Measurements from ENCODE around the gene TNFRSF25. TPM values are rescaled to one million over a fixed set of nuclear protein-coding genes. Genes with fewer than 3 reads are reported as not detected.
A peak's percentile ranks its signal among the peaks of the same experiment; 100 is the strongest.

Gene TNFRSF25
- total and polyA plus RNA-seq, 8 donors, result 0.98 to 26.7 (median 2.6) TPM

GRCh38 chr1:6511561-6512244, 45.7 kb upstream of the TNFRSF25 start:
- WGBS, 2 donors, result 81 to 82% methylated on average over 16 of the region's 16 CpGs

GRCh38 chr1:6511056-6511455, 45.1 kb upstream of the TNFRSF25 start:
- WGBS, 2 donors, result 62% methylated on average over 6 of the region's 6 CpGs
- H3K4me3 ChIP-seq, result no peak overlapping the region
- DNase-seq (no peak), ATAC-seq (no peak), FAIRE-seq (no peak)
- H3K27me3 ChIP-seq, result no peaks in the 10 kb centered on the region
- intact Hi-C loops (cut with DNase I), result no loop called here
- H3K4me1 ChIP-seq, result no peaks in the 10 kb centered on the region
- no peaks in the 10 kb centered on the region for H3K9me3 ChIP-seq
- H3K27ac ChIP-seq, result no peak overlapping the region
- no peaks in the 10 kb centered on the region for H3K36me3 ChIP-seq
- TF ChIP-seq, protein P1, sequence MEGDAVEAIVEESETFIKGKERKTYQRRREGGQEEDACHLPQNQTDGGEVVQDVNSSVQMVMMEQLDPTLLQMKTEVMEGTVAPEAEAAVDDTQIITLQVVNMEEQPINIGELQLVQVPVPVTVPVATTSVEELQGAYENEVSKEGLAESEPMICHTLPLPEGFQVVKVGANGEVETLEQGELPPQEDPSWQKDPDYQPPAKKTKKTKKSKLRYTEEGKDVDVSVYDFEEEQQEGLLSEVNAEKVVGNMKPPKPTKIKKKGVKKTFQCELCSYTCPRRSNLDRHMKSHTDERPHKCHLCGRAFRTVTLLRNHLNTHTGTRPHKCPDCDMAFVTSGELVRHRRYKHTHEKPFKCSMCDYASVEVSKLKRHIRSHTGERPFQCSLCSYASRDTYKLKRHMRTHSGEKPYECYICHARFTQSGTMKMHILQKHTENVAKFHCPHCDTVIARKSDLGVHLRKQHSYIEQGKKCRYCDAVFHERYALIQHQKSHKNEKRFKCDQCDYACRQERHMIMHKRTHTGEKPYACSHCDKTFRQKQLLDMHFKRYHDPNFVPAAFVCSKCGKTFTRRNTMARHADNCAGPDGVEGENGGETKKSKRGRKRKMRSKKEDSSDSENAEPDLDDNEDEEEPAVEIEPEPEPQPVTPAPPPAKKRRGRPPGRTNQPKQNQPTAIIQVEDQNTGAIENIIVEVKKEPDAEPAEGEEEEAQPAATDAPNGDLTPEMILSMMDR (IDR thresholded peaks at IDR 0.05), result no peak

More at GRCh38 chr1:6511561-6512244, 45.7 kb upstream of the TNFRSF25 start:
- no peaks in the 10 kb centered on the region for H3K4me1 ChIP-seq
- H3K27me3 ChIP-seq, result no peaks in the 10 kb centered on the region
- TF ChIP-seq, protein P1 (IDR thresholded peaks at IDR 0.05), result no peak
- peak in 1 of 6 donors; percentile 55 for DNase-seq
- no peak for FAIRE-seq
- intact Hi-C loops (cut with DNase I), result no loop called here
- no peak for ATAC-seq
- no peak overlapping the region for H3K4me3 ChIP-seq
- H3K9me3 ChIP-seq, result no peaks in the 10 kb centered on the region
- no peak overlapping the region for H3K27ac ChIP-seq
- H3K36me3 ChIP-seq, result no peaks in the 10 kb centered on the region

- no peaks in the 10 kb centered on the region for H3K36me3 ChIP-seq
- H3K27me3 ChIP-seq, result no peaks in the 10 kb centered on the region
- H3K27ac ChIP-seq, result no peak overlapping the region
- no peak overlapping the region for H3K4me3 ChIP-seq
- WGBS, 2 donors, result 76 to 87% methylated on average over 6 of the region's 6 CpGs
- FAIRE-seq, result no peak
- TF ChIP-seq, protein P1 (IDR thresholded peaks at IDR 0.05), result no peak
- no peak for DNase-seq
- intact Hi-C loops (cut with DNase I), result no loop called here
- H3K4me1 ChIP-seq, result no peaks in the 10 kb centered on the region
- no peaks in the 10 kb centered on the region for H3K9me3 ChIP-seq
- no peak for ATAC-seq
Measured at GRCh38 chr1:6510493-6510892, 44.5 kb upstream of the TNFRSF25 start.

DNA sequence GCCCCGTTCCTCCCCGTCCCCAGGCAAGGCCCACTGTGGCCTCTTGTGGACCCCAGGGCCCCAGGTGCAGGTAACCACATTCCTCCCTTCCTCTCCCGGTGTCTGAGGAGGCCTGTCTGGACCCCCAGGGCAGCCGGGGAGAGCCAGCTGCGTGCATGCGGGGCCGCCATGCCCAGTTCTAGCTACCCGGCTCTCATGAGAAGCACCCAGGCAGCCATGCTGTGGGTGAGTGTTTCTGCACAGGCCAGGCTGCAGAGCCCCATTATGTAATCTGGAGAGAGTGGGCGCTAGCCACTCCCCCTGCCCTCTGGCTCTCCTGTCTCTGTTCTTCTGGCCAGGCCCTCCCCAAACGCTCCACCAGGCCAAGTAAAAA, 43.9 kb upstream of the TNFRSF25 start:
- DNase-seq (peak in 1 of 6 donors; percentile 49), ATAC-seq (peak in 1 of 4 donors; percentile 58), FAIRE-seq (no peak)
- no peaks in the 10 kb centered on the region for H3K36me3 ChIP-seq
- H3K4me3 ChIP-seq, result no peak overlapping the region
- no peaks in the 10 kb centered on the region for H3K4me1 ChIP-seq
- no peaks in the 10 kb centered on the region for H3K27me3 ChIP-seq
- H3K27ac ChIP-seq, result no peak overlapping the region
- no peaks in the 10 kb centered on the region for H3K9me3 ChIP-seq
- intact Hi-C loops (cut with DNase I), result no loop called here
- WGBS, 2 donors, result 76 to 90% methylated on average over 7 to 10 of the region's 10 CpGs
- TF ChIP-seq, protein P1 (IDR thresholded peaks at IDR 0.05), result no peak

GRCh38 chr1:6509220-6509918, 43.4 kb upstream of the TNFRSF25 start:
- H3K4me3 ChIP-seq, result no peak overlapping the region
- H3K27ac ChIP-seq, result no peak overlapping the region
- H3K9me3 ChIP-seq, result no peaks in the 10 kb centered on the region
- 58 to 70% methylated on average over 20 of the region's 20 CpGs for WGBS, 2 donors
- intact Hi-C loops (cut with DNase I), result no loop called here
- no peak for FAIRE-seq
- ATAC-seq, result peak in 1 of 4 donors; percentile 17
- H3K27me3 ChIP-seq, result no peaks in the 10 kb centered on the region
- DNase-seq, result peak in 1 of 6 donors; percentile 41
- no peaks in the 10 kb centered on the region for H3K36me3 ChIP-seq
- TF ChIP-seq, protein P1 (IDR thresholded peaks at IDR 0.05), result no peak
- no peaks in the 10 kb centered on the region for H3K4me1 ChIP-seq

Measured in pancreas (tissue), 10 donors.